Kidney glomerular epithelial cell (primary cell): ENCODE results near the gene EEFSEC.

Experiments
- DNase-seq: peaks from one replicate; lab custom pipeline; 2025; lab: John Stamatoyannopoulos, UW

Gene EEFSEC

DNA sequence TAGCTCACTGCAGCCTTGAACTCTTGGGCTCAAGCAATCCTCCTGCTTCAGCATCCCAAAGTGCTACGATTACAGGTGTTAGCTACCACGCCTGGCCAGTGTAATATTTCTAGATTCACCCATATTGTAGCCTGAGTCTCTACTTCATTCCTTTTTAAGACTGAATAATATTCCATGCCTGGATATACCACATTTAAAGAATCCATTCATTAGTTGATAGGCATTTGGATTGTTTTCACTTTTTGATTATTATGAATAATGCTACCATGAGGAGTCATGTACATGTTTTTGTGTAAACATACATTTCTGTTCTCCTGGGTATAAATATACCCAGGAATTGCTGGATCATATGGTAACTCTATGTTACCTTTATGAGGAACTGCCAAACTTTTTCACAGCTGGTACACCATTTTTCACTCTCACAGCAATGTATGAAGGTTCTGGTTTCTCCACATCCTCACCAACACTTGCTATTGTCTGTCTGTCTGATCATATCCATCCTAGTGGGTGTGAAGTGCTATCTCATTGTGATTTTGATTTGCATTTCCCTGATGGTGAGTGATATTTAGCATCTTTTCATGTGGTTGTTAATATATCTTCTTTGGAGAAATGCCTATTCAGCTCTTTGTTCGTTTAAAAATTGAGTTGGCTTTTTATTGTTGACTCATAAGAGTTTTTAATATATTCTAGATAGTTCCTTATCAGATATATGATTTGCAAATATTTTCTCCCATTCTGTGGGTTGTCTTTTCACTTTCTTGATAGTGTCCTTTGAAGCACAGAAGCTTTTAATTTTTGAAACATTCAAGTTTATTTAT, 32.6 kb downstream of the EEFSEC start:
- no peak for DNase-seq

DNA sequence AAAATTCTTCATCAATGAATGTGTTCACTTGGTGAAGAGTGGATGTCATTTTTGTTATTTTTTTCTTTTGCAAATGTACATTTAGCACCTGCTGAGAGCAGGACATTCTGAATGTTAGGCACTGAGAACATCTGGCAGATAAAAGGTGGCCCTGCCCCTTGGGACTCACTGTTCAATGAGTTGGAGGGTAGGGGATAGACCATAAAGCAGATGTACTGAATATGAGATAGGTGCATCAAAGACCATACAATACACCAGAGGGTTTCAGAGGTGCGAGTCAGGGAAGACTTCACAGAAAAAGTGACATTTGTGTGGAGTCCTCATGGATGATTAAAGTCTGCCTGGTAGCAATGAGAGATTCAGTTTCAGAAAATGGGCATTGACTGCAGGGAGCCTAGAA, 34.2 kb downstream of the EEFSEC start:
- no peak for DNase-seq

DNA sequence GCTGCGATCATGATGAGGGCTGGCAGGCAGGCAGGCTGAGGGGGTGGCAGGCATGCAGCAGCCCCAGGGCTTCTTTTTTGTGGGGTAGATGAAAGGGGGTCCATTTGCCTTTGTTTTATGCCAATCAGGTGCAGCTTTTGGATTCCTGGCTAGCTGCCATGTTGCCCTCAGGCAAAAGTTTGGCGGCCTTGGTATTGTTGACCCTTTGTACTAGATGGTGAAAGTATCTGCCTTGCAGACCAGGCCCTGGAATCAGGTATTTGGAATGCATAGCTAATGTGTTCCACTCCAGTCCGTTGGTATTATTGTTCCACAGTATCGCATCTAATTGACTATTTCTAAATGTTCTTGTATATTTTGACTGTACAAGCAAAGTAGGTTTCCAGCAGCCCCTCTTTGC, 35.0 kb downstream of the EEFSEC start:
- DNase-seq, result no peak

DNA sequence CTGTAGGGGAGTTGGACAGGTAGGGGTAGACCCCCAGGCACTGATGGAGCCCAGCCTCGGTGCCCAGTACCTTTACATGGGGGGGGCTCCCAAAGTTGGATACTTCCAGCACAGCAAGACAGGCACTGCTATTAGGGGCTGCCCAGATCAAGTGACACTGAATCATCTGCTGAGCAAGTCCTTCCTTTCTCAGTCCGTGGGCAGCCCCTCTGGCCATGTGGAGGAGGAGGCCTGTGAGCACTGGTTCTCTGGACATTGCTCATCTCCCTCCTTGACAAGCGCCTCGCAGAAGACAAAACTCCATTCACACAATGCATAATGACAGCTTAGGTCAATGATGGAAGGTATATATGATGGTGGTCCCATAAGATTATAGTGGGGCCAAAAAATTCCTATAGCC, 35.7 kb downstream of the EEFSEC start:
- DNase-seq, result no peak

DNA sequence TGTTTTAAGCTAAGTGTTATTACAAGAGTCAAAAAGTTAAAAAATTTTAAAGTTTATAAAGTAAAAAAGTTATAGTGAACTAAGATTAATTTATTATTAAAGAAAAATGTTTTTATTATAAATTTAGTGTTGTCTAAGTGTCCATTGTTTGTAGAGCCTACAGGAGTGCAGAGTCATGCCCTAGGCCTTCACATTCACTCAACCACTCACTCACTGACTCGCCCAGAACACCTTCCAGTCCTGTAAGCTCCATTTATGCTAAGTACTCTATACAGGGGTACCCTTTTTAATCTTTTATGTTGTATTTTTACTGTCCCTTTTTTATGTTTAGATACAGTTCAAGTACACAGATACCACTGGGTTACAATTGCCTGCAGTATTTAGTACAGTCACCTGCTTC, 37.2 kb downstream of the EEFSEC start:
- no peak for DNase-seq

DNA sequence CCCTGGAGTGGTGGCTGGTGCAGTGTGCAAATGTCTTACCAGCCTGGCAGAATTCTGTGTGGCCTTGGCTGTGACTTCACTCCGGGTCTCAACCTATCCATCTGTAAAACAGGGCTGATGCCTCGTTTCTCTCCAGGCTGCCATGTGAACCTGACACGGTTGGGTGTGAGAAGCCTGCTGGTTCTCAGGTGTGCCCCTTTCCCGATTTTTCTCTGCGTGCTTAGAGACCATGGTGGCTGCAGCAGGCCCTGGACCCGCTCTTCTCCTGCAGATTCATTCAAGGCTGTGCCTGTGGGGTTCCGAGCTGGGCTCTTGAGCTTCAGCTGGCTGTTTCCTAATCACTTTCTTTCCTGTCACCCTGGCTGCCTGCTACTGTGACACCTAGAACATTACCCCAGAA, 38.9 kb downstream of the EEFSEC start:
- no peak for DNase-seq

DNA sequence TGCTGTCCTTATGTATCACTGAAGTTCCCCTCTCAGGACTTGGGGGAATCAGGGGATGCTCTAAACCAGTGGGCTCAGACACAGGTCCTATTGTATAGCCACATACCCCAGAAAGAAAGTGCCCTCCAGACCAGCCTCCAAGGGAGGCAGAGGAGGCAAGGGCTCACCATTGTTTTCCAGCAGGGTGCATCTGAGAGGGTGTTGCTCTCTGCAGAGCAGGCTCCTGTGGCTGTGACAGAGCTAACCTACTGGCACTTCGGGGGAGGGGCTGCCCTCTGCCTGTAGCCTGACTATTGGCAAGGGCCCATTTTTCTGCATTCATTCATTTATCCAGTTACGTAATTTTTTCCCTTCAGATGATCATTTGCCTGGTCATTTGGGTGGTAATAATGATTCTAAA, 39.9 kb downstream of the EEFSEC start:
- DNase-seq, result no peak

DNA sequence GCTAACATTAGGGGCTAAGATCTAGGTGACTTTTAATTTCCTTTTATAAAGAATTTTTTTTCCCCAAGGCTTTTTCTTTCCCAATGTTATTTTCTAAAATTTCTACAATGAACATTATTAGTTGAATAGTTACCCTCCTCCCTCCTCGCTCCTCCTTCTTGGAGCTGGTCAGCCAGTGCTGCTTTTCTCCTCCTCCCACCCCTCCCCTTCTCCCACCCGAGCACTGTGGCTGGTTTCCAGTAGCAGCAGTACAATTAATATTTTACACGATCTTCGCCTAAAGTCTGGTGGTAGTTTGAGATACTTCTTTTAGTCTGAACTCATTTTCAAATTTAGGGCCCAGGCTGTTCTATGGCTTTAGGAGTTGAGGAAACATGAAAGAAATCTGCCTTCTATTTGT, 41.6 kb downstream of the EEFSEC start:
- DNase-seq, result peak; percentile 8

DNA sequence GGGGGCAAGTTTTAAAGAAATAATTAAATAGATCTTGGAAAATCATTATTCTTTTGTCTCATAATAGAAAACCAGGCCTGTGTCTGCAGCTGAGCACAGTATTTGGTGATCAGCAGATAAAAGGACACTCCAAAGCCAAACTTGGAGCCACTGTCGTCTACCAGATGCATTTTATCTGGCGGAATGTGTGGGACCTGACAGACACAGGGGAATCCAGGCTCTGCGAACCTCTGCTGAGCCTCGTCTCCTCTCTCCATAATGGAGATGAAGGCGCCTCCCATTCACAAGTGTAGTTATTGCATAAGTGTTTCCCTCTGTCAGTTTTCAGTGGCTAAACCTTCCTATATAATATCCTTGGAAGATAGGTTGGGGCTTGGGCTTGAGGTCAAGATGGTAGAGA, 42.1 kb downstream of the EEFSEC start:
- no peak for DNase-seq

DNA sequence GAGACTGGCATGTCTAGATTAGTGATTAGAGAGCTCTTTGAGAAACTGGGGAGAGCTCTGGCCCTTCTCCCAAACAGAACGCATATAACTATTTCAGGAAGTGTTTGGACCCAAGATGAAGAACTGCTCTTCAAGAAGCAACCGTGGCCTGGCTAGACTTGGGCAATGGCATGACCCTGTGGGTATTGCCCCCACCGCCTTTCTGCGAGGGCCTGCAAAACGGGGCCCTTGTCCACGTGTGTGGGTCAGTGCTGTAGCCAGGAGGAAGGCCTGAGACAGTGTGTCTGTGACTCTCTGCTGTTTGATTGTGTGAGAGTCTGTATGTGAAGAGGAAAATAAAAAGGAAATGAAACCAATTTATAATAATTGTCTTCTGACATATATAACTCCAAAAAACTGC, 42.5 kb downstream of the EEFSEC start:
- DNase-seq, result no peak

DNA sequence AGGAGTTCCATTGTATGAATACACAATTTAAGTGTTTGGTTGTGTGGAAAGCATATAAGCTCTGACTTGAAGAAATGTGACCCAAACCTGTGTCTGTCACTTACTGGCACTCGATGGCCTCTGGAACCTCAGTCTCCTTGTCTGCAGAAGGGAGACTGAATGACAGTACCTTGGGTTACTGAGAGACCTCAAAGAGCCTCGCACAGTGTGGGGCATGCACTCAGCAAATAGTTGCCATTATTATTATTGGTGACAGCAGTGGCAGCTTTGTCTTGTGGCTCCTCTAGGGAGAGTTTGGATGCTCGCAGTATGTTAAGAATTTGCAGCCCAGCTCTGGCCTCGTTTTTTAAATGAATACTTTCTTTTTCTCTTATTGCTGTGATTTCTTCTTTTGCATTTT, 43.4 kb downstream of the EEFSEC start:
- DNase-seq, result no peak

DNA sequence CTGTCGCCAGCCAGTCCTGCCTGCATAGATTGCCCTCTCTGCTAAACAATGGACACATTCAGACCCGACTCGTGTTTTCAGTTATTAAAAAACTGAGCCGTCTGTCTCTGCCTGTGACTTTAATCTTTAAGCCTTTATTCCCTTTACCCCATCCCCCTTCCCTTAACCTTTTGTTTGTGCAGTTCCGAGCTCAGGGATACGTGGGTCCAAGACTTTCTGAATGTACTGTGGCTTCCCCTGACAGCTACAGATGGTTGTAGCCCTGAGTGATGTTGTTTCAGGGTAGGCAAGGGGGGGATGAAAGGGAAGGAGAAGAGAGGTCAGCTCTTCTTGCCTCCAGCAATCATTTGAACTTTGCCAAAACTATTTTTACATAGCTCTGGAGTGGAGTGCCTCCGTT, 44.6 kb downstream of the EEFSEC start:
- no peak for DNase-seq

DNA sequence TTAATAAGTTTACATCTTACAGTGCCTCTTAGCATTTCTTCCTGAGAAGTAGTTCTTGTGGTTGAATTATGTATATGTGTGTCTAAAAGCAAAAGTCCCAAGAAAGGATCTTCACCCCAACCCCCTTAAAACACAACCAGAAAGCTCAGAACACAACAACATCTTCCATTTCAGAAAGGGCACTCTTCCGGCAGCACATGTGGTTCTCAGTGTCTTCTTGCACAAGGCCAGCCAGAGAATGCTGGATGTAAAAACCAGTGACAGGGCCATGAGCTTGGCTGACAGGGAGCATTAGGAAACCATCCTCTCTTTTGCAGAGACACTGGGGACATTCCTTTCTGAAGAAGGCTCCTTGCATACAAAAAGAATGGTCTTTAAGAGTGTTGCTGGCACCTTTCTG, 45.0 kb downstream of the EEFSEC start:
- no peak for DNase-seq

DNA sequence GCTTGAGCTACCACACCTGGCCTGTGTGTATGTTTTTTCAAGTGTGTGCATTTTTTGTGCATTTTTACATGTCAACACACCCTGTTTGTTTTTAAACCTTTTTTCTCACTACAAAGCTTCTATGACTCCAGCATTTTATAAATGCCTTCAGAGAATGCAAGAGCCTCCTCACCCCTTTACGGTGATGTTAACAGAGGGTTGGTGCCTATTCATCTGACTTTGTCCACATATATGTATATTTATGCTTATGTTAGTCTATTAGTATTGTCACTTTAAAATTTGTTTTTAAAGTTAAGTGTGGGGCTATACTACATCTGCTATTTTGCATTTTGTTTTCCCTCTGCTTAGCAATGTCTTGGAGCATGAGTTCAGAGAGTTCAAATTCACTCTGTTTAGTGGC, 45.8 kb downstream of the EEFSEC start:
- no peak for DNase-seq

DNA sequence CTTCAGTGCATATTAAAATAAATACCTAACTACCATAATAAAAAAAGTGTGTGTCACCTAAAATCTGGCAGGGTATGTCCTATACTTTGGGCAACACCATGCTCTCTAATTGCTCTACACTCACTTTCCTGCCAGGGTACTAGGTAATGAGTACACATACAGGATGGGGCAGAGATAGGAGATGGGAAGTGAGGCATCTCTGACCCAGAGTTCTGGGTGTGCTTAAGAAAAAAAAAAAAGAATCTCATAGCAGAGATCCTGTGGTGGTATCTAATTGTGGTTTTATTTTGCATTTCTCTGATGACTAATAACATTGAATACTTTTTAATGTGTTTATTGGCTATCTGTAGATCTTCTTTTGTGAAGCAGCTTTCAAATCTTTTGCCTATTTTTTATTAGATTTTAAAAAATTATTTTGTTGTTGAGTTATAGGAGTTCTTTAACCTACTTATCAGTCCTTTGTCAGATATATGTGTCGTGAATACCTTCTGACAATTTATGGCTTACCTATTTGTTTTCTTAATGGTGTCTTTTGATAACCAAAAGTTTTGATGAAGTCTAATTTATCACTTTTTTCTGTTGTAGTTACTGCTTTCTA, 48.0 kb downstream of the EEFSEC start:
- no peak for DNase-seq

DNA sequence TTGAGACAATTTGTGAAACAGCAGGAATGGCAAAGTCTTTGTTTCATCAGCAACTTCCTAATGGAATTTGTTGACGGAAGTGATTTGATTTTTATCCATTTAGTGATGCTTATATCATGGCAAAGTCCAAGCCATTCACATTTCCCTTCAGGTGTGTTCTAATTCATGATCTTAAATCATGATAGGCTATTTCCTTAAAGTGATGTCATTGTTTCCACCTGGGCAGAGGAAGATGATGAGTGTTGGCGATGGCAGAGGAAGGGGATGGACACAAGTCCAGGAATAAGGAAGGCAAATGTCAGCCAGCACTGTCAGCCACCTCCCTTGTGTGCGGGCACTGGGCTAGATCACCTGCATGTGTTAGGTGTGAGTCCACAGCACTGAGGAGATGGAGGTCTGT, 49.9 kb downstream of the EEFSEC start:
- no peak for DNase-seq

DNA sequence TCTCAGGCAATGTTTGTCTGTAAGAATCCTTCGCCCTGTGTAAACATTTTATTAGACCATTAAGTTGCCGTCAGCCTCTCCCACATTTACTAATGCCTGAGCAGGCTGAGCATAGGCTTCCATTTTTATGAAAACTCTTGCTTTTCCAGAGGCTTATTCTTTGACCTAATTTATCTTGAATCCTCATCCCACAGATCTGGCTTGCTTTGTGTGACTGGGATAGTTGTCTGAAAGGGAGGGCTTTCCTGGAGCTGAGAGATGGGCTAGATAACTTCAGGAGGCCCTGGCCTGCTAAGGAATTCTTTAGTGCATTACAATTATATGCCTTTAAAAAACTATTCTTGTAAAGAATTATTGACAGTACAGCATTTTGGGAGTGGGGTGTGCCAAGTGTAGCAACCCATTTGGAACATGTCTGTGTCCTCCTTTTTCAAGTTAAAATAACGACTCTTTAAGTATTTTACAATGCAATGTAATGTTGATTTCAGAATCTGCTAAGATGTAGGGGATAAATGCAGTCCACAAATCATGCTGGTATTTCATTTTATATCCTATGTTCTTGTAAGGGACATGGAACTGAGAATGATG, 52.4 kb downstream of the EEFSEC start:
- DNase-seq, result no peak

DNA sequence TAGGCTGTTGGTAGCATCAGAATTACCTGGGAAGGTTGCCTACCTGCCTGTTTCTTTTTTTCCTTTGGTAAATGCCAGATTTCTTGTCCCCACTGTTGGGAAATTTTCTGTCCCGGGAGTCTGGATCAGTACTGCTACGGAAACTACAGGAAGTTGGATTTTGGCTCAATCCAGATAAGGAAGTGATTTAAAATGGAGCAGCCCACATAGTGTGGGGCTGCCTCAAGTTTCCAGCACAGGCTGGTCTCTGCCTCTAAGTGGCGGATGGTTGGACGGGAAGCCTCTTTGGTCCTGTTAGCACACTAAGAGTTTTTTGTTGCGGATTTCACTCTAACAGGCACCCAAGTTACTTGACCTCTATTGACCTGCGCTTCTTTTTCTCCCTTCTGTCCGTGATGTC, 54.7 kb downstream of the EEFSEC start:
- no peak for DNase-seq

DNA sequence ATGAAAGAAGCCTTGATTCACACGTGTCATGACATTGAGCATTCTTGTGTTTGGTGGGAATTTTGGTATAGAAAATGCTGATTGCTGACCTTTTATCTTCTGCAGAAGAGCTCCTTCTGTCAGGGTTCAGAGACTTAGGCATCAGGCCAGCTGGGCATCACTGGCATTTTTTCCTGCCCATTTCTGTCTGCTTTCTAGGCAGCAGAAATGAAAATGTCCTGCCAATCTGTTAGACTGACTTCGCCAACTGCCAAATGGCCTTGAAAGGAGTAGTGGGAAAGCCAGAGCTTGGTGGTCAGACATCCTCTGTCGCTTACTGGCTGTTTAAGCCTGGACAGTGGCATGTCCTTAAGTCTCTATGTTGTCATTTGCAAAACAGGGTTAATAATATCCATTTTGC, 57.4 kb downstream of the EEFSEC start:
- no peak for DNase-seq

DNA sequence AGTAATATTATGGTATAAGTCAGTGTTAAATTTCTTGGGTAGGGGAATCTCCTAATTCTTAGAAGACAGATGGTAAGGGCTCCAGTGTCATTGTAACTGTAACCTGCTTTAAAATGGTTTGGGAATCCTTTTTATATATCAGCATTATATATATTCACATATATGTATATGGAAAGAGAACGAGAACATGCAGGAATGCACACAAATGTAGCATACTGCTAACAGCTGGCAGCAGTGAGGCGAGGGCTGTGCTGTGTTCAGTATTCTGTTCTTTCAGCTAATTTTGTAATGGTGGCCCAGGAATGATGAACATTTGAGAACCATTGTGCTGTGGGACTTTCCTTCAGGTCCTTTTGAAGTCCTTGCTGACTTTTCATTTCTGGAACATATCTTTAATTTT, 60.8 kb downstream of the EEFSEC start:
- DNase-seq, result no peak

DNA sequence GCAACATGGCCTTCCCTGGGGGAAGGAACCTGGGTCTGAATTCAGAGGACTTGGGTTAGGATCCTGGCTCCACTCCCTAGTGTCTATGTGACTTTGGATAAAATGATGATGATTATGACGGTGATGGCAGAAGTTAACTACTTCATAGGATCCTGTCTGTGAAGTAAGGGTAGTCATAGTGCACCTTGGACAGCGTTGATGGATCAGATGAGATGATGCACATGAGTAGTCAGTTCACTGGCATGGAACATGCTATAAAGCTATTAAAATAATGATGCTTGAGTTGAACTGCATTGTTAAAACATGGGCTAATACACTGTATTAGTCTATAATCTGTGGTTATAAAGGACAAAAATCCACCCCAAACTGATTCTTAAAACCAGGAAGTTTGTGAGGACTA, 62.0 kb downstream of the EEFSEC start:
- DNase-seq, result no peak

DNA sequence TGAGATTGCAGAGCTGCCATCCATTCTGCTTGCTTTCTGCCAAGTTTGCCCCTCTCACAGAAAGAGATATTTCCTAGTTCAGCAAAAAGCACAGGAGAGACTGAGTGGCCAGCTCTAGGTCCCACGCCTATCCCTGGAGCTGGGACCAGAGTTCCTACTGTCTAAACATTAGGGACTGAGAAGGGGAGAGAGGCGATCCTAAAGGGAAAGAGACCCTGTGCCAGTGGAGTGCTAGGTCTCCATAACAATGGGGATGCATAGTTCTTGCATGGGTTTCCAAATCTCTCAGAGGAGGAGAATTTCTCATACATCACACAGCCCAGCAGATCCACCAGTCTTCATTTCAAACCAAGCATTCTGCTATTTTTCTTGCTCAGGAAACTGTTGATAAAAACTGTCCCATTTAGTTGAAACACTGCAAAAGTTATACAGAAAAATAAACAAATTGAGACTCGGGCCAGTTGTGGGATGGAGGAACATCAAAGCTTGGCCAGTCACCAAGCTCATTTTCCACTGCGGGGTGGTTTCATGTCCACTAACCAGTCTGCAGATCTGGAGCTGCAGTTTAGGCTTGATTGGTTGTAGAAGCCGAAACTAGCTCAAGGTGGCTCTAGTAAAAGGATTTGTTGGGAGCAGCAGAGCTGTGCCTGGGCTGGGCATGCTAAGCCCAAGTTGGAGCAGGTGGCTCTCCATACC, 62.7 kb downstream of the EEFSEC start:
- no peak for DNase-seq
